LoVo (cell line): ENCODE results near the gene C11orf86.
"Not testable (repeated sequence)": the region's sequence is repeated elsewhere in the genome, so short reads cannot be mapped to it uniquely, and the experiment has no call there.

ENCODE experiments used
- DNase-seq: peaks from one replicate; pipeline ENCODE4 v3.0.0-alpha.2; 2016; ENCODE audit warnings: low spot score

The C11orf86 gene

GRCh38 chr11:66974724-66975404 lies at the start of gene C11orf86:
C11orf86 (plus strand) TSS chr11:66975304; CDS start chr11:66975363, 59 bp downstream.
- peak; percentile 24 for DNase-seq

- no peak for DNase-seq
Observed at GRCh38 chr11:66929753-66930152, 45.4 kb upstream of the C11orf86 start.

GRCh38 chr11:66932543-66932942 lies 42.6 kb upstream of the C11orf86 start:
- DNase-seq = no peak

GRCh38 chr11:66933531-66933930 lies 41.6 kb upstream of the C11orf86 start:
- no peak for DNase-seq

- DNase-seq = no peak
Observed at GRCh38 chr11:66934950-66935779, 39.9 kb upstream of the C11orf86 start.

GRCh38 chr11:66936311-66936711 lies 38.8 kb upstream of the C11orf86 start:
- DNase-seq = no peak

GRCh38 chr11:66937193-66937733 lies 37.8 kb upstream of the C11orf86 start:
- DNase-seq = no peak

GRCh38 chr11:66938582-66939135 lies 36.4 kb upstream of the C11orf86 start:
- DNase-seq = no peak

- peak; percentile 77 for DNase-seq
Observed at GRCh38 chr11:66950112-66950535, 25.0 kb upstream of the C11orf86 start.

GRCh38 chr11:66951135-66951534 lies 24.0 kb upstream of the C11orf86 start:
- no peak for DNase-seq

GRCh38 chr11:66951927-66952337 lies 23.2 kb upstream of the C11orf86 start:
- DNase-seq = no peak

GRCh38 chr11:66953081-66953833 lies 21.8 kb upstream of the C11orf86 start:
- no peak for DNase-seq

- no peak for DNase-seq
Observed at GRCh38 chr11:66956689-66957290, 18.3 kb upstream of the C11orf86 start.

GRCh38 chr11:66957971-66958231 lies 17.2 kb upstream of the C11orf86 start:
- DNase-seq = no peak

GRCh38 chr11:66958232-66958955 lies 16.7 kb upstream of the C11orf86 start, which contains the start of gene PC:
PC (minus strand) TSS chr11:66958383; CDS start chr11:66872159, 86,224 bp downstream.
- DNase-seq = peak; percentile 99

GRCh38 chr11:66958956-66959274 lies 16.2 kb upstream of the C11orf86 start:
- no peak for DNase-seq

GRCh38 chr11:66961691-66962213 lies 13.4 kb upstream of the C11orf86 start:
- DNase-seq = not testable (repeated sequence)

GRCh38 chr11:66962247-66962646 lies 12.9 kb upstream of the C11orf86 start:
- DNase-seq = no peak

GRCh38 chr11:66962801-66963200 lies 12.3 kb upstream of the C11orf86 start:
- DNase-seq = no peak

- DNase-seq = no peak
Observed at GRCh38 chr11:66964495-66964894, 10.6 kb upstream of the C11orf86 start.

- no peak for DNase-seq
Observed at GRCh38 chr11:66966351-66966750, 8.8 kb upstream of the C11orf86 start.
